GM12875 (cell line): ENCODE data around the gene PCNX2.

Source experiments
- H3K4me3 ChIP-seq: one replicate; pipeline ENCODE4 v1.5.1; 2011; ENCODE audit warnings: low read depth, low read length, control low read depth
- TF ChIP-seq, protein P1 (sequence below): IDR thresholded peaks from 2 replicates; pipeline ENCODE4 v1.5.1; 2011; ENCODE audit warnings: low read depth, mild to moderate bottlenecking, control low read depth, inconsistent platforms, low read length, moderate library complexity, borderline replicate concordance; ENCODE audit not compliant: insufficient read depth

PCNX2 gene

DNA sequence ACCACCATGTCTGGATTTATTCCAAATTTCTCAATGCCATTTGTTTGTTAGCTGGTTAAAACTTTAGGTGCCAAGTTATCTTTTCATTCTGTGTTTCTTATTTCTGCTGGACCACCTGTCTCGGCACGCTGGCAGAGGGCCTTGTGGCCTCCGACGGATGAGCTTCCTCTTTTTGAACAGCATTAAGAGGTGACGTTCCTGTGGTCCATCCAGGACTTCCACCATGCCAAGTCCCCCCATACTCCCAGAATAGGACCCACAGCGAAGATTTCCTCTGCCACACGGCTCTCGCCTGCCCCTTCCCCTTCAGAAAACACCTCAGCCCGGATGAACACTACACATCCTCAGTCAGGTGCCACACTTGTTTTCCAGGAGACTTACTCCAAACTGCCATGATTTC, 271.3 kb downstream of the PCNX2 start:
- H3K4me3 ChIP-seq, result no peak overlapping the region
- TF ChIP-seq, protein P1, sequence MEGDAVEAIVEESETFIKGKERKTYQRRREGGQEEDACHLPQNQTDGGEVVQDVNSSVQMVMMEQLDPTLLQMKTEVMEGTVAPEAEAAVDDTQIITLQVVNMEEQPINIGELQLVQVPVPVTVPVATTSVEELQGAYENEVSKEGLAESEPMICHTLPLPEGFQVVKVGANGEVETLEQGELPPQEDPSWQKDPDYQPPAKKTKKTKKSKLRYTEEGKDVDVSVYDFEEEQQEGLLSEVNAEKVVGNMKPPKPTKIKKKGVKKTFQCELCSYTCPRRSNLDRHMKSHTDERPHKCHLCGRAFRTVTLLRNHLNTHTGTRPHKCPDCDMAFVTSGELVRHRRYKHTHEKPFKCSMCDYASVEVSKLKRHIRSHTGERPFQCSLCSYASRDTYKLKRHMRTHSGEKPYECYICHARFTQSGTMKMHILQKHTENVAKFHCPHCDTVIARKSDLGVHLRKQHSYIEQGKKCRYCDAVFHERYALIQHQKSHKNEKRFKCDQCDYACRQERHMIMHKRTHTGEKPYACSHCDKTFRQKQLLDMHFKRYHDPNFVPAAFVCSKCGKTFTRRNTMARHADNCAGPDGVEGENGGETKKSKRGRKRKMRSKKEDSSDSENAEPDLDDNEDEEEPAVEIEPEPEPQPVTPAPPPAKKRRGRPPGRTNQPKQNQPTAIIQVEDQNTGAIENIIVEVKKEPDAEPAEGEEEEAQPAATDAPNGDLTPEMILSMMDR, result no peak

DNA sequence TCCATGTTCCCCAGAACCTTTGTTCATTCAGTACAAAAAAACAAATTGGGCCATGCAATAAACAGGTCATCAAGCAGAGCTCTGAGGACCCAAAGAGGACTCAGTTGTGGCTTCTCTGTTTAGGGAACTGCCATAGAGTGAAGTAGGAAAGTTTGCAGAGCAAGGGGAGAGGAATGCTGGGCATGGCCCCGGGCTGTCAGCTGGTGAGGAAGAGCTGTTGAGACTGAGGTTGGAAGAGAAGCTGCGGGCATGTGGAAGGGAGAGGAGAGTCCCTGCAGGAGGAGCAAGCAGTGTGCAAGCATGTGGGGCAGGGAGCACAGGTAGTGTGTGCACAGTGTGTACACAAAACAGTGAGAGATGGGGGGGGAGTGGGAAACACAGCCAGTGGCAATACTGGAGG, 273.3 kb downstream of the PCNX2 start:
- TF ChIP-seq, protein P1, result no peak
- no peak overlapping the region for H3K4me3 ChIP-seq

DNA sequence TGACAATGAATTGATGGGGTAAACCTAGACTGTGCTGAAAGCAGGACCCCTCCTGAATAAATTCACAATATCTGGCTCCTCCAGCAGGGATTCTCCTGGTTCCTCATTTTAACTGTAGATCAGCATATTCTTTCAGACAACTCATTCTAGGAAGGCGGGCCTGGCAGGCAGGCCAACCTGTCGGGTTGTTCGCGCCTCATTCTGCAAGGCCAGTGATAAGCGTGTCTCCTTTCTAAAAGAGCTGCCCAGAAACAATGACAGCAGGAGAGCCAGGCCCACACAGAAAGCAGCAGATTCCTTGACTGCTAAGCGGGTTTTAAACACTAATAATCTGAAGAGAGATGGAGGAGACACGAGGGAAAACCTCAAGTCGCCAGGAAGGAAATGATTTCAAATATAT, 275.1 kb downstream of the PCNX2 start:
- no peak overlapping the region for H3K4me3 ChIP-seq
- TF ChIP-seq, protein P1, result no peak

DNA sequence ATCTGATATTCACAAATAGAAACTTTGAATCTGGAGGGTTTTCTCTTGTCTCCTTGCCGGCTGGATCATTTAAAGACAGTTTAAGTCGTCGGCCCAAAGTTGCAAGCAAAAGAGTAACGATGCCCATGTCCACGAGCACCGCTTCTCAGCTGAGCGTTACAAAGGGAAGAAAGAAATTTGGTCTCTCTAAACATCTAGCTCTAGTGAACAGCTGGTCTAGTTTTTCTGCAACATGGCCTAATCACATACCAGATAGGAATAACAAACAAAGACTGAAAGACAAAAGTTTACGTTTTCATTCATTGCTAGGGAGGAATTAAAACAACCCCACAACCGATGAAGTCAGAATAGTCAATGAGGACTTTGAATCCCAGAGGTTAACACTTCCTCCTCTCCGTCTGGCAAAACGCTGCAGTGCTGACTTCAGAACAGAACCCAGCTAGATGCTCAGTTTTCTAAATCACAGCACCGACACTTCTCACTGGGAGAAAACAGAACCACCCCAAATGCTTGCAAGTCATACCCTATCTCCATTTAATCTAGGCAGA, 275.7 kb downstream of the PCNX2 start:
- TF ChIP-seq, protein P1, result no peak
- no peak overlapping the region for H3K4me3 ChIP-seq

DNA sequence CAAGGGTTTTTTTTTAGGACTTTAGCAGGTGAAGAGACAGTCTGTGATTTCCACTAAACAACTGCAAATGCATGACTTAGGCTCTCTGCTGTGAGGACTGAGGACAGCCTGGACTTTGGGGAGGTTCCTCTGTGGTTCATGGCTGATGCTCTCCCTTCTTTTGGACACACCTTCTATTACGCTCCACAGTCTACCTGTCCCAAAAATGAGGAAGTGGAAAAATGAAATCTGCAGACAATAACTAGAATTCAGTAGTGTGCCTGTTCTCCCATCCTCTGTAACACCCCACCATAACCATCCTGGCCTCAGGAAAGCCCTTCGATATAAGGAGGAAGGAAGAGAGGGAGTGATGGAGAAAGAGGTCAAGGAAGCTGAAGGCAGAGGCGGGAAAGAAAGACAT, 276.4 kb downstream of the PCNX2 start:
- TF ChIP-seq, protein P1, result no peak

DNA sequence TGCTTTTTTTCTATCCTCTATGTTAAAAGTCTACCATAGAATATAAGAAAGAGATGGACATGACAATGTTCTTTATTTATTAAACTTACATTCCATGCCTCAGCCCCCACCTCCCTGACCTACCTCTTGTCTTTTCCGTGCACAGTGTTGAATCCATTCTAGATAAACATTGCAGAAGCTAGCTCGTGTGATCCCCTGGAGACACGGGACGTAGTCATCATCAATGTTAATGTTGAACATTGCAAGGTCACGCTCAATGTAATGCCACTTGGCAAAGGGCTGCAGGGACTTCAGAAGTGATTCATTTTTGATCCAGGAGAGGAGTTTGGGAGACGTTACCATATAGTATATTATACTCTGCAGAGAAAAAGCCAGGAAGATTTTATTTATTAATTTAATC, 278.7 kb downstream of the PCNX2 start:
- TF ChIP-seq, protein P1, result no peak
- H3K4me3 ChIP-seq, result no peak overlapping the region

More for the DNA sequence above, 276.4 kb downstream of the PCNX2 start:
- no peak overlapping the region for H3K4me3 ChIP-seq

DNA sequence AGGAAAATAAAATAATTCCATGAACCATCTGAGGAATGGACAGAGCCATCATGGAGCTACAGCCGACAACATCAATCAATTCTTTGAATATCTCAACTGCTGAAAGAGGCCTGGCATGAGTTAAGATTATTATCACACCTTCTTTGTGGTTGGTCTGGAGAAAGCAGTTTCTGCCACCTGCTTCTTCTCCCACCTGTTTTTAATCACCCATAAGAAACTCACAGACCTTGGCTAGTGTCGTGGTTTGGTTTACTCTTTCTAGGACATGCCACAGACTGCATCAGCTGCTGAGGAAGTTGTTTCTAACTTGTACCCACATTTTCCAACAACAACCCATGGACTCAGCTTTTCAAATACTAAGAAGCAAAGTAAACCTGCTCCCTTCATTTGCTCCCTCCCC, 279.6 kb downstream of the PCNX2 start:
- no peak overlapping the region for H3K4me3 ChIP-seq
- TF ChIP-seq, protein P1, result no peak
